Stimulated activated CD8-positive, alpha-beta memory T cell treated with anti-CD3 and anti-CD28 coated beads, Interleukin-4, amount 100 ng/mL, for 48 hours (primary cell): Measurements from ENCODE around the gene IFT25.
"Not testable (repeated sequence)": the region's sequence is repeated elsewhere in the genome, so short reads cannot be mapped to it uniquely, and the experiment has no call there.

ENCODE experiments used
- DNase-seq: peaks from one replicate; pipeline ENCODE4 v3.0.0-alpha.2; 2020

Gene IFT25

GRCh38 chr1:53881853-53882252, 63.6 kb downstream of the IFT25 start:
- DNase-seq: not testable (repeated sequence)

DNA sequence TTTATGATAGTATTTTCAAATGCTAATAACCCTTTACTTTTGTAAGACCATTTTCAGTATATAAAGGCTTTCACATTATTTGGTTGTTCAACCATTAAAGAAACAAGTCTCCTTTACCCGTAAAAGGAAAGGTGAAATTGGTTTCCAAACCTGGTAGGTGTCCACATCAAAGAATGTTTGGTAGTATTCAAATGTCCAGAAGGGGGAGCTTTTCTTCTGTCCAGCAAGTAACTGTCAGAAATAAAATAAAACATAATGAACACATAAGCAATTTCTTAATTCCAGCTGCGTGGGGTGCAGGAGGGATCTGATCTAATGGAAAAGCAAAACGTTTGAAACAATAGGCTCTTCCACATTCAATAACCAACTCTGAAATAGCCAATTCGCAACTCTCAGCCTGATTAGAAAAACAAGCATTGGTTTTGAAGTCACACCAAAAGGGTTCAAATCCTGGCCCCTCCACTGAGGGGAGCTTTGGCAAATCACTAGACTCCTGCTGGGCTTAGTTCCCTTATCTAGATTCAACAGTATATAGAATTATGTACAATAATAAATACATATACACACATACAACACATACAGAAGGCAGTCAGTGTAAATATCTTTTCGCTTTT, 66.9 kb downstream of the IFT25 start:
- no peak for DNase-seq

- DNase-seq: not testable (repeated sequence)
These were observed 70.3 kb downstream of the IFT25 start for GRCh38 chr1:53875150-53875549.

DNA sequence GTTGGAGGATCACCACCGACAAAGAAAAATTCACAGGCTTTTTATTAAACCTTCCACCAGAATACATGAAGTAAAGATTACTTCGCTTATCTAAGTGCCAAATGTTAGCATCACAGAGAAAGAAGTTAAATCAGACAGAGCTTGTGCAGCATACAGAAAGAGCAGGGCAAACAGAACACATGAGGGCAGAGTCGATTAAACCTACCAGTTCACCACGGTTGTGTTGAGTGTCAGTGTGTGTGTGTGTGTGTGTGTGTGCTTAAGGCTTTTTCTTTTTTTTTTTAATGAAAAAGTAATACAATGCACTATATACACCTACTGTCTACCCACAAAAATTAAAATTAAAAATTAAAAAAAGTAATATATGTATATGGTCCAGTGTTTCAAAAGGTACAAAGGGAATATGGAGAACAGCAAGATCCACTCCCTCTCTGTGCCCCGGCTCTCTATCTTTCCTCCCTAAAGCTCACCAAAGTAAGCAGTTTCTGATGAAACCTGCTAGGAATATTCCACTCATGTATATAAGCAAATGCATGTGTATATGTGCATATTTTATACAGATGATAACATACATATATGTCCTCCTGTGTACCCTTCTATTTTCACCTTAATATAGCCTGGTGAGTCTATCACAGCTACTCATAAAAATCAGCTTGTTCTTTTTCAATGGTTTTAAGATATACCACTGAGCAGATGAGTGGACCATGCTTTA, 73.6 kb downstream of the IFT25 start:
- no peak for DNase-seq
